ENCODE data around the gene CABLES1. TPM values are rescaled to one million over a fixed set of nuclear protein-coding genes. Genes with fewer than 3 reads are reported as not detected.

Gene CABLES1
- polyA plus RNA-seq, 1 of the 3 experiments (the other 2 are of a cell fraction) = 2.2 TPM

GRCh38 chr18:23105581-23106219 lies 29.6 kb upstream of the CABLES1 start:
- no peaks in the 10 kb centered on the region for H3K36me3 ChIP-seq (replicated peaks in 1 of 2; ENCODE audit: control insufficient read depth in 1 of 2, insufficient read depth in 2 of 2, low read length in 1 of 2)
- H3K9ac ChIP-seq = no peak overlapping the region
- no peaks in the 10 kb centered on the region for H3K27me3 ChIP-seq (ENCODE audit: insufficient read depth)
- ChIA-PET CTCF (interaction anchor here (1.4 kb wide), 1 partner anchor 23 kb away, joined by 3 read pairs; no protein-coding TSS in a partner anchor), POLR2A (no interaction called here)
- TF ChIP-seq JUND (IDR thresholded peaks at IDR 0.05) (no peak), CHD2 (IDR thresholded peaks at IDR 0.05; ENCODE audit: low read length, partially characterized antibody) (no peak), TEAD4 (IDR thresholded peaks at IDR 0.05; ENCODE audit: borderline replicate concordance, insufficient read depth) (no peak), EP300 (IDR thresholded peaks at IDR 0.05; ENCODE audit: borderline replicate concordance in 1 of 2, low read depth in 1 of 2, low read length in 1 of 2) (no peak), YY1 (IDR thresholded peaks at IDR 0.05; ENCODE audit: low read depth) (no peak), IRF3 (IDR thresholded peaks at IDR 0.05; ENCODE audit: low read depth, low read length) (no peak), FOSL2 (IDR thresholded peaks at IDR 0.05; ENCODE audit: borderline replicate concordance, low read depth) (no peak), USF1 (IDR thresholded peaks at IDR 0.05; ENCODE audit: borderline replicate concordance, low read depth) (no peak), RFX5 (IDR thresholded peaks at IDR 0.05; ENCODE audit: low read length) (no peak)
- WGBS (ENCODE audit: low lambda C conversion rate) = 96% methylated on average over 21 of the region's 21 CpGs
- no peak for DNase-seq
- no peaks in the 10 kb centered on the region for H3K9me3 ChIP-seq
- no peak overlapping the region for H3K4me3 ChIP-seq (ENCODE audit: low read depth in 2 of 2, low read length in 1 of 2)
- peak overlapping the region in 1 of 2 experiments; percentile 75; a peak in 1 of 4 replicates for H3K27ac ChIP-seq (ENCODE audit: low read depth in 2 of 2, low read length in 1 of 2)
- H3K4me2 ChIP-seq = 0 out of 2 replicates have a peak overlapping the region, but pooled peaks have one; percentile 23
- H3K4me1 ChIP-seq (ENCODE audit: control insufficient read depth in 1 of 2, insufficient read depth in 2 of 2, low read depth in 1 of 2, low read length in 1 of 2) = peaks cover 0 to 22% of the 10 kb centered on the region in 2 experiments; a peak in 1 of 4 replicates
- H4K20me1 ChIP-seq (ENCODE audit: insufficient read depth) = no peaks in the 10 kb centered on the region
- H3F3A ChIP-seq (replicated peaks; ENCODE audit: insufficient read depth) = peaks cover 26% of the 10 kb centered on the region
- no peaks in the 10 kb centered on the region for H3K9me2 ChIP-seq
- H3K79me2 ChIP-seq (ENCODE audit: insufficient read depth) = no peaks in the 10 kb centered on the region
- H2AFZ ChIP-seq (ENCODE audit: low read depth) = no peak overlapping the region

- no peaks in the 10 kb centered on the region for H3K79me2 ChIP-seq (ENCODE audit: insufficient read depth)
- POLR2A ChIA-PET = no interaction called here
- H3K4me3 ChIP-seq (ENCODE audit: low read depth in 2 of 2, low read length in 1 of 2) = no peak overlapping the region
- no peaks in the 10 kb centered on the region for H3K9me2 ChIP-seq
- no peaks in the 10 kb centered on the region for H4K20me1 ChIP-seq (ENCODE audit: insufficient read depth)
- no peak overlapping the region for H2AFZ ChIP-seq (ENCODE audit: low read depth)
- WGBS (ENCODE audit: low lambda C conversion rate) = 17% methylated on average over 6 of the region's 6 CpGs
- CTCF ChIA-PET = interaction anchor here (1.1 to 1.4 kb wide), 2 partner anchors 24 to 25 kb away, joined by 3 to 4 read pairs; no protein-coding TSS in a partner anchor
- H3K4me2 ChIP-seq = peak overlapping the region; percentile 23; the same call in 1 of the 2 replicates
- peaks cover 0 to 22% of the 10 kb centered on the region in 2 experiments; a peak in 1 of 4 replicates for H3K4me1 ChIP-seq (ENCODE audit: control insufficient read depth in 1 of 2, insufficient read depth in 2 of 2, low read depth in 1 of 2, low read length in 1 of 2)
- H3K9ac ChIP-seq = peak overlapping the region; percentile 15; the same call in 1 of the 2 replicates
- H3K9me3 ChIP-seq = no peaks in the 10 kb centered on the region
- H3K27ac ChIP-seq (ENCODE audit: low read depth in 2 of 2, low read length in 1 of 2) = peak overlapping the region in 1 of 2 experiments; percentile 75; a peak in 2 of 4 replicates
- no peaks in the 10 kb centered on the region for H3K36me3 ChIP-seq (replicated peaks in 1 of 2; ENCODE audit: control insufficient read depth in 1 of 2, insufficient read depth in 2 of 2, low read length in 1 of 2)
- H3F3A ChIP-seq (replicated peaks; ENCODE audit: insufficient read depth) = peaks cover 26% of the 10 kb centered on the region
- no peaks in the 10 kb centered on the region for H3K27me3 ChIP-seq (ENCODE audit: insufficient read depth)
- no peak for DNase-seq
- no peak for TF ChIP-seq NRF1 (IDR thresholded peaks at IDR 0.05; ENCODE audit: low read depth, low read length)
- TF ChIP-seq SMC3 (IDR thresholded peaks at IDR 0.05; ENCODE audit: low read depth, low read length) = no peak
- peak; percentile 91 for TF ChIP-seq JUND (IDR thresholded peaks at IDR 0.05)
- peak; percentile 52; the same call in 1 of the 2 replicates for TF ChIP-seq REST (IDR thresholded peaks at IDR 0.05; ENCODE audit: low read depth, low read length)
- TF ChIP-seq IRF3 (IDR thresholded peaks at IDR 0.05; ENCODE audit: low read depth, low read length) = no peak
- TF ChIP-seq CTCF (IDR thresholded peaks at IDR 0.05) = no peak
- no peak for TF ChIP-seq ZBTB33 (IDR thresholded peaks at IDR 0.05; ENCODE audit: borderline replicate concordance, low read depth)
- no peak for TF ChIP-seq RFX5 (IDR thresholded peaks at IDR 0.05; ENCODE audit: low read length)
Observed at GRCh38 chr18:23106575-23106974, 28.7 kb upstream of the CABLES1 start.
